Measurements from ENCODE around the gene WDFY3.

DNA sequence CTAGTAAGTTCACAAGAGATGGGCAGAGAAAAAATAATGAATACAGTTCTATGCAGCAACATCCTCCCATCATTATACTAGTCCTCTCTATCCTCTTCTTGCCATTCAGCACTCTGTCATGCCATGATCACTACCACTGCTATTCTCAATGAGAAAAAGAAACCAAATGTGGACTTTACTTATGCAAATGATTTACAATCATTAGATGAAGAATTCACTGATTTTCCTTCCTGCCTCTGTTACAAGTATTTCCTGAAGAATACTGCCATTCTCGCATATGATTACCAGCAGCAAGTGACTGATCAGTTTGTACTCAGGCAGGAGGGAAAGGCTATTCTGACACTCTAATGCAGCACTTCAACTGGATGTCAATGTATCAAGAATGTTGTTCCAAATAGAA lies 50.3 kb downstream of the WDFY3 start:
- TF ChIP-seq CTCF (IDR thresholded peaks at IDR 0.05 in 8 of 11, conservative IDR thresholded peaks at IDR 0.05 in 3 of 11) (no peak), POLR2AphosphoS5 (IDR thresholded peaks at IDR 0.05) (no peak), POLR2A (IDR thresholded peaks at IDR 0.05) (no peak)

Measured in spleen (tissue), 7 donors.